ENCODE results near the gene BCL2L12.

The BCL2L12 gene

DNA sequence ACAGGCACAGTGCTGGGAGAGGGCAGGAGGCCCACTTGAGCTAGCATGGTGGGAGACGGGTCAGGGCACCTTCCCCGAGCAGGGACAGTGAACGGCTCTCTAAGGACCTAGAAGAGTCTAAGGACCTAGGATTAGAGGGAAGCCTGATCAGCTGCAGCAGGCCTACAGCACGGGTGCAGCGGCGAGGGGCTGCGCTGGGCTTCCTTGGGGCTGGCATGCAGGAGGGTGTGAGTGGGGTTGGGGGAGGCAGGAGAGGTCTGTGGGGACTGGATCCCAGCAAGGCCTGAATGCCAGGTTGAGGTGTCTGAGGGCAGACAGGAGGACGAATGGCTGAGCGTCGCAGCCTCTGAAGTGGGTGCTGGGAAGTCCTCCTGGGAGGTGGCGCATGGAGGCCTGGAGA lies 20.1 kb upstream of the BCL2L12 start:
- Histone ChIP-seq H3K9me3 (replicated peaks; ENCODE audit: low read length) (no peaks in the 10 kb centered on the region), H3K4me3 (ENCODE audit: low read length) (no peak overlapping the region), H3K4me2 (ENCODE audit: low read length) (no peak overlapping the region), H3K4me1 (ENCODE audit: control insufficient read depth, insufficient read depth, low read length) (peaks cover 23% of the 10 kb centered on the region), H3K9ac (ENCODE audit: low read depth, low read length) (no peak overlapping the region), H3K36me3 (ENCODE audit: insufficient read depth, low read length) (peaks cover 34% of the 10 kb centered on the region), H3K27me3 (ENCODE audit: control insufficient read depth, insufficient read depth, low read length) (no peaks in the 10 kb centered on the region)

- Histone ChIP-seq H3K4me1 (ENCODE audit: control insufficient read depth, insufficient read depth, low read length) (peaks cover 20% of the 10 kb centered on the region), H3K4me3 (ENCODE audit: low read length) (no peak overlapping the region), H3K36me3 (ENCODE audit: insufficient read depth, low read length) (peaks cover 35% of the 10 kb centered on the region), H3K27me3 (ENCODE audit: control insufficient read depth, insufficient read depth, low read length) (no peaks in the 10 kb centered on the region), H3K9me3 (replicated peaks; ENCODE audit: low read length) (no peaks in the 10 kb centered on the region), H3K4me2 (ENCODE audit: low read length) (no peak overlapping the region), H3K9ac (ENCODE audit: low read depth, low read length) (no peak overlapping the region)
These were observed 19.7 kb upstream of the BCL2L12 start for GRCh38 chr19:49645995-49646394.

DNA sequence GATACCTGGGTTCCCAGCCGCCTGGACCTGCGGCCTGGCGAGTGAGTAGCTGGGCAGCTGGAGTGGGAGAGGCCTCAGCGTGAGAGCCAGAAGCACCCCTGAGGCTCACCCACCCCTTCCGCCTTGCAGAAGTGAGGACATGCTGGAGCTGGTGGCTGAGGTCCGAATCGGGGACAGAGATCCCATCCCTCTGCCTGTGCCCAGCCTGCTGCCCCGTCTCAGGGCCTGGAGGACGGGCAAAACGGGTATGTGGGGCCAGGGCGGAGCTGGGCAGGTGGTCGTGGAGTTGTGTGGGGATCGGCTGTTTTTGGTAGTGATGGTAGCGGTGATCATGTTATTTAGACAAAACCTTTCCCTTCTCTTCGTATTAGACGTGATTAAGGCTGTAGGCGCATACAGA lies 19.1 kb upstream of the BCL2L12 start:
- Histone ChIP-seq H3K27me3 (ENCODE audit: control insufficient read depth, insufficient read depth, low read length) (no peaks in the 10 kb centered on the region), H3K4me1 (ENCODE audit: control insufficient read depth, insufficient read depth, low read length) (peaks cover 14% of the 10 kb centered on the region), H3K4me2 (ENCODE audit: low read length) (no peak overlapping the region), H3K9me3 (replicated peaks; ENCODE audit: low read length) (no peaks in the 10 kb centered on the region), H3K9ac (ENCODE audit: low read depth, low read length) (no peak overlapping the region), H3K36me3 (ENCODE audit: insufficient read depth, low read length) (peaks cover 37% of the 10 kb centered on the region), H3K4me3 (ENCODE audit: low read length) (no peak overlapping the region)

DNA sequence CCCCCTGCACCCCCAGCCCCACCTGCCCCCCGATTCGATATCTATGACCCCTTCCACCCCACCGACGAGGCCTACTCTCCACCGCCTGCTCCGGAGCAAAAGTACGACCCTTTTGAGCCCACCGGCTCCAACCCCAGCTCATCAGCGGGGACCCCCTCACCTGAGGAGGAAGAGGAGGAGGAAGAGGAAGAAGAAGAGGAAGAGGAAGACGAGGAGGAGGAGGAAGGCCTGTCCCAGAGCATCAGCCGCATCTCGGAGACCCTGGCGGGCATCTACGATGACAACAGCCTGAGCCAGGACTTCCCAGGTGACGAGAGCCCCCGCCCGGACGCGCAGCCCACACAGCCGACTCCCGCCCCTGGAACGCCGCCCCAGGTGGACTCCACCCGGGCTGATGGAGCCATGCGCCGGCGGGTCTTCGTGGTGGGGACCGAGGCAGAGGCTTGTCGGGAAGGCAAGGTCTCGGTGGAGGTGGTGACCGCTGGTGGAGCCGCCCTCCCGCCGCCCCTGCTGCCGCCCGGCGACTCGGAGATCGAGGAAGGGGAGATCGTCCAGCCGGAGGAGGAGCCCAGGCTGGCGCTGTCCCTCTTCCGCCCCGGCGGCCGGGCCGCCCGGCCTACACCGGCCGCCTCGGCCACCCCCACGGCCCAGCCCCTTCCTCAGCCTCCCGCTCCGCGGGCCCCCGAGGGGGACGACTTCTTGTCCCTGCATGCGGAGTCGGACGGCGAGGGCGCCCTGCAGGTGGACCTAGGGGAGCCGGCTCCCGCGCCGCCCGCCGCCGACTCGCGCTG lies 14.5 kb upstream of the BCL2L12 start:
- Histone ChIP-seq H3K4me2 (ENCODE audit: low read length) (no peak overlapping the region), H3K4me1 (ENCODE audit: control insufficient read depth, insufficient read depth, low read length) (no peaks in the 10 kb centered on the region), H3K4me3 (ENCODE audit: low read length) (no peak overlapping the region), H3K9ac (ENCODE audit: low read depth, low read length) (no peak overlapping the region), H3K27me3 (ENCODE audit: control insufficient read depth, insufficient read depth, low read length) (no peaks in the 10 kb centered on the region), H3K9me3 (replicated peaks; ENCODE audit: low read length) (no peaks in the 10 kb centered on the region), H3K36me3 (ENCODE audit: insufficient read depth, low read length) (peaks cover 66% of the 10 kb centered on the region)

GRCh38 chr19:49651820-49652550 lies 13.7 kb upstream of the BCL2L12 start:
- Histone ChIP-seq H3K4me3 (ENCODE audit: low read length) (no peak overlapping the region), H3K9ac (ENCODE audit: low read depth, low read length) (no peak overlapping the region), H3K36me3 (ENCODE audit: insufficient read depth, low read length) (peaks cover 65% of the 10 kb centered on the region), H3K27me3 (ENCODE audit: control insufficient read depth, insufficient read depth, low read length) (no peaks in the 10 kb centered on the region), H3K4me1 (ENCODE audit: control insufficient read depth, insufficient read depth, low read length) (no peaks in the 10 kb centered on the region), H3K4me2 (ENCODE audit: low read length) (no peak overlapping the region), H3K9me3 (replicated peaks; ENCODE audit: low read length) (no peaks in the 10 kb centered on the region)

GRCh38 chr19:49652551-49653465 lies 12.9 kb upstream of the BCL2L12 start:
- Histone ChIP-seq H3K4me3 (ENCODE audit: low read length) (no peak overlapping the region), H3K4me2 (ENCODE audit: low read length) (no peak overlapping the region), H3K36me3 (ENCODE audit: insufficient read depth, low read length) (peaks cover 66% of the 10 kb centered on the region), H3K27me3 (ENCODE audit: control insufficient read depth, insufficient read depth, low read length) (no peaks in the 10 kb centered on the region), H3K9me3 (replicated peaks; ENCODE audit: low read length) (no peaks in the 10 kb centered on the region), H3K4me1 (ENCODE audit: control insufficient read depth, insufficient read depth, low read length) (no peaks in the 10 kb centered on the region), H3K9ac (ENCODE audit: low read depth, low read length) (no peak overlapping the region)

- no peak overlapping the region for H3K4me2 ChIP-seq (ENCODE audit: low read length)
- H3K9ac ChIP-seq (ENCODE audit: low read depth, low read length): no peak overlapping the region
- peaks cover 71% of the 10 kb centered on the region for H3K36me3 ChIP-seq (ENCODE audit: insufficient read depth, low read length)
These were observed 12.3 kb upstream of the BCL2L12 start for GRCh38 chr19:49653466-49653806.

GRCh38 chr19:49654581-49654980 lies 11.2 kb upstream of the BCL2L12 start:
- Histone ChIP-seq H3K9ac (ENCODE audit: low read depth, low read length) (no peak overlapping the region), H3K4me3 (ENCODE audit: low read length) (no peak overlapping the region), H3K27me3 (ENCODE audit: control insufficient read depth, insufficient read depth, low read length) (no peaks in the 10 kb centered on the region), H3K9me3 (replicated peaks; ENCODE audit: low read length) (no peaks in the 10 kb centered on the region), H3K4me1 (ENCODE audit: control insufficient read depth, insufficient read depth, low read length) (no peaks in the 10 kb centered on the region), H3K4me2 (ENCODE audit: low read length) (no peak overlapping the region), H3K36me3 (ENCODE audit: insufficient read depth, low read length) (peaks cover 75% of the 10 kb centered on the region)

More at GRCh38 chr19:49653466-49653806, 12.3 kb upstream of the BCL2L12 start:
- Histone ChIP-seq H3K9me3 (replicated peaks; ENCODE audit: low read length) (no peaks in the 10 kb centered on the region), H3K27me3 (ENCODE audit: control insufficient read depth, insufficient read depth, low read length) (no peaks in the 10 kb centered on the region), H3K4me3 (ENCODE audit: low read length) (no peak overlapping the region), H3K4me1 (ENCODE audit: control insufficient read depth, insufficient read depth, low read length) (no peaks in the 10 kb centered on the region)

DNA sequence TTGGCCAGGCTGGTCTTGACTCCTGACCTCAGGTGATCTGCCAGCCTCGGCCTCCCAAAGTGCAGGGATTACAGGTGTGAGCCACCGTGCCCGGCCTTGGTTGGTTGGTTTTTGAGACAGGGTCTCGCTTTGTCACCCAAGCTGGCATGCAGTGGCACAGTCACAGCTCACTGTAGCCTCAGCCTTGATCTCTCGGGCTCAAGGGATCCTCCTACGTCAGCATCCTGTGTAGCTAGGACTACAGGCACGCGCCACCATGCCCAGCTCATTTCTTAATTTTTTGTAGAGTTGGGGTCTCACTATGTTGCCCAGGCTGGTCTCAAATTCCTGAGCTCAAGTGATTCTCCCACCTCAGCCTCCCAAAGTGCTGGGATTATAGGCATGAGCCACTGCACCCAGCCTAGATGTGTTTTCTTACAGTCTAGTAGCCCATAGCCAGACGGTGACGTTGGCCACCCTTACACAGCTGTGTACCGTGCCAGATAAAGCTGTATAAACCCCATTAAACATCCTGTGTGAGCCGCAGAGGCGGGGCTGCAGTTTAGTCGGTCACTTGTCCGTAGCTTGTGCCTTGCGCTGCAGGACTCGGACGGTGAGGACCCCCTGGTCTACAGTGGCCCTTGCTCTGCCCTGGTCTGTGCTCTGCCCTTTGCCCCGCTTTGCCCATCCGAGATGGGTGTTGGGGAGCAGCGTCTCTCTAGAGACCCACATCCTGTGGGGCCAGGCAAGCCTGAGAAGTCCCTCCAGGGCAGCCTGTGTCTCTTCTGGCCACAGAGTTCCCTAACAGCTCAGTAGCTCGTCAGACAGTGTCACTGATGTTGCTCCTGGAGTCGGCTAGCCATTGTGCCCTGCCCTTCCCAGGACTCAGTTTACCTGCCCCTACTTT lies 9.9 kb upstream of the BCL2L12 start:
- Histone ChIP-seq H3K4me3 (ENCODE audit: low read length) (no peak overlapping the region), H3K9ac (ENCODE audit: low read depth, low read length) (no peak overlapping the region), H3K4me1 (ENCODE audit: control insufficient read depth, insufficient read depth, low read length) (no peaks in the 10 kb centered on the region), H3K27me3 (ENCODE audit: control insufficient read depth, insufficient read depth, low read length) (no peaks in the 10 kb centered on the region), H3K36me3 (ENCODE audit: insufficient read depth, low read length) (peaks cover 77% of the 10 kb centered on the region), H3K9me3 (replicated peaks; ENCODE audit: low read length) (no peaks in the 10 kb centered on the region), H3K4me2 (ENCODE audit: low read length) (no peak overlapping the region)

- no peak overlapping the region for H3K4me2 ChIP-seq (ENCODE audit: low read length)
- H3K4me1 ChIP-seq (ENCODE audit: control insufficient read depth, insufficient read depth, low read length): no peaks in the 10 kb centered on the region
- H3K4me3 ChIP-seq (ENCODE audit: low read length): no peak overlapping the region
- H3K9me3 ChIP-seq (replicated peaks; ENCODE audit: low read length): no peaks in the 10 kb centered on the region
- no peaks in the 10 kb centered on the region for H3K27me3 ChIP-seq (ENCODE audit: control insufficient read depth, insufficient read depth, low read length)
- peaks cover 81% of the 10 kb centered on the region for H3K36me3 ChIP-seq (ENCODE audit: insufficient read depth, low read length)
- no peak overlapping the region for H3K9ac ChIP-seq (ENCODE audit: low read depth, low read length)
These were observed 9.2 kb upstream of the BCL2L12 start for GRCh38 chr19:49656456-49657109.
